GM19238 (cell line): ENCODE data around the gene TMEM135.
"Not testable (repeated sequence)": the region's sequence is repeated elsewhere in the genome, so short reads cannot be mapped to it uniquely, and the experiment has no call there.

Source experiments
- DNase-seq: peaks from one replicate; pipeline ENCODE4 v3.0.0; 2011; ENCODE audit warnings: low spot score; ENCODE audit not compliant: insufficient read length

Gene TMEM135

GRCh38 chr11:87139475-87139874, 101.7 kb downstream of the TMEM135 start:
- no peak for DNase-seq

GRCh38 chr11:87141322-87141721, 103.6 kb downstream of the TMEM135 start:
- no peak for DNase-seq

- DNase-seq = no peak
These were observed 104.3 kb downstream of the TMEM135 start for GRCh38 chr11:87141980-87142514.

GRCh38 chr11:87142594-87142993, 104.9 kb downstream of the TMEM135 start:
- no peak for DNase-seq

GRCh38 chr11:87143641-87144040, 105.9 kb downstream of the TMEM135 start:
- no peak for DNase-seq

- DNase-seq = no peak
These were observed 106.5 kb downstream of the TMEM135 start for GRCh38 chr11:87144252-87144651.

- DNase-seq = no peak
These were observed 111.0 kb downstream of the TMEM135 start for GRCh38 chr11:87148749-87149148.

- not testable (repeated sequence) for DNase-seq
These were observed 112.0 kb downstream of the TMEM135 start for GRCh38 chr11:87149782-87150181.

- DNase-seq = no peak
These were observed 113.2 kb downstream of the TMEM135 start for GRCh38 chr11:87150936-87151335.

- no peak for DNase-seq
These were observed 116.5 kb downstream of the TMEM135 start for GRCh38 chr11:87154246-87154645.

- DNase-seq = no peak
These were observed 119.2 kb downstream of the TMEM135 start for GRCh38 chr11:87156970-87157369.

- not testable (repeated sequence) for DNase-seq
These were observed 131.3 kb downstream of the TMEM135 start for GRCh38 chr11:87169076-87169475.

- no peak for DNase-seq
These were observed 135.7 kb downstream of the TMEM135 start for GRCh38 chr11:87173185-87174039.

GRCh38 chr11:87174870-87175269, 137.1 kb downstream of the TMEM135 start:
- DNase-seq = no peak

GRCh38 chr11:87176044-87176443, 138.3 kb downstream of the TMEM135 start:
- no peak for DNase-seq

GRCh38 chr11:87179621-87180020, 141.9 kb downstream of the TMEM135 start:
- DNase-seq = no peak

GRCh38 chr11:87180742-87181141, 143.0 kb downstream of the TMEM135 start:
- DNase-seq = no peak

GRCh38 chr11:87181143-87181542, 143.4 kb downstream of the TMEM135 start:
- no peak for DNase-seq

- DNase-seq = no peak
These were observed 147.5 kb downstream of the TMEM135 start for GRCh38 chr11:87185228-87185627.

- no peak for DNase-seq
These were observed 149.3 kb downstream of the TMEM135 start for GRCh38 chr11:87187076-87187475.

GRCh38 chr11:87187930-87188329, 150.2 kb downstream of the TMEM135 start:
- DNase-seq = no peak

- not testable (repeated sequence) for DNase-seq
These were observed 150.7 kb downstream of the TMEM135 start for GRCh38 chr11:87188396-87188795.

- DNase-seq = not testable (repeated sequence)
These were observed 151.2 kb downstream of the TMEM135 start for GRCh38 chr11:87188921-87189320.
